HepG2 (cell line): ENCODE results near the gene TESK1. TPM values are rescaled to one million over a fixed set of nuclear protein-coding genes. Genes with fewer than 3 reads are reported as not detected.

Experiments used
- ATAC-seq: fragments of 200-7000 bp; cut with Tn5 transposase; 3 replicates; pipeline ENCODE4 v1.9.1; 2020; ENCODE audit warnings: mild to moderate bottlenecking, moderate library complexity
- BruUV-seq: library from RNA; stranded (reverse); fragments of 400-500 nt; replicated peaks from 2 replicates; lab custom pipeline; 2021; lab: Mats Ljungman, UMichigan
- CTCF ChIA-PET: fragments of 300-600 bp; formaldehyde crosslinking; extraction: SDS; loops from one replicate; lab custom pipeline; 2021; ENCODE audit warnings: low total read pairs, inconsistent platforms, low intra/inter-chr PET ratio; lab: Yijun Ruan, JAX
- POLR2A ChIA-PET: fragments of 350-600 bp; sonication (Branson Sonifier 250); formaldehyde crosslinking; loops from one replicate; lab custom pipeline; 2020; ENCODE audit warnings: antibody characterized with exemption, inconsistent platforms; lab: Yijun Ruan, JAX
- DNase-seq: peaks from one replicate; pipeline ENCODE4 v3.0.0-alpha.2; 2015; ENCODE audit warnings: low spot score
- FAIRE-seq: peaks from 3 replicates; lab custom pipeline; 2011; peaks lifted over from hg19 to GRCh38; lab: Jason Lieb, UNC
- H2AFZ ChIP-seq: one replicate; pipeline ENCODE4 v1.6.1; 2011; ENCODE audit warnings: low read length, inconsistent platforms
- H3K27ac ChIP-seq: fragments of 300-600 bp; 3 replicates; pipeline ENCODE4 v1.8.0; 2011; ENCODE audit warnings: mixed run types, mild to moderate bottlenecking, mixed read lengths, low read length, inconsistent platforms; ENCODE audit not compliant: insufficient read depth; ENCODE audit errors: extremely low read length
- H3K27me3 ChIP-seq, 2 experiments: fragments of 200-600 bp in 1 of 2; 2 replicates in 1 of 2; 3 replicates in 1 of 2; pipeline versions ENCODE4 v1.6.0 to v1.8.0; 2011; ENCODE audit warnings: low read length in 2 of 2, mild to moderate bottlenecking in 2 of 2, moderate library complexity in 2 of 2, inconsistent platforms in 1 of 2; ENCODE audit not compliant: insufficient read depth in 2 of 2, control insufficient read depth in 1 of 2
- H3K36me3 ChIP-seq, 2 experiments: fragments of 200-600 bp in 1 of 2; replicated peaks in 1 of 2; 2 replicates in 1 of 2; 3 replicates in 1 of 2; pipeline versions ENCODE4 v1.5.1 to v1.8.0; 2011; ENCODE audit warnings: low read length in 2 of 2, inconsistent platforms in 1 of 2; ENCODE audit not compliant: insufficient read depth in 2 of 2, control insufficient read depth in 1 of 2
- H3K4me1 ChIP-seq: 2 replicates; pipeline ENCODE4 v1.5.1; 2012; ENCODE audit warnings: low read length, inconsistent platforms; ENCODE audit not compliant: insufficient read depth
- H3K4me2 ChIP-seq: 2 replicates; pipeline ENCODE4 v1.6.0; 2011; ENCODE audit warnings: low read depth, low read length, inconsistent platforms
- H3K4me3 ChIP-seq, 3 experiments: fragments of 200-600 bp in 1 of 3; sonication (generic), shearing (Covaris generic) in 1 of 3; replicated peaks in 1 of 3; 2 replicates each; pipeline ENCODE4 v1.5.1; 2011 to 2016; ENCODE audit warnings: low read length in 3 of 3, inconsistent platforms in 2 of 3, low read depth in 2 of 3, mild to moderate bottlenecking in 2 of 3, control low read depth in 1 of 3, mixed read lengths in 1 of 3; ENCODE audit not compliant: insufficient read depth in 1 of 3
- H3K79me2 ChIP-seq: one replicate; pipeline ENCODE4 v1.6.1; 2011; ENCODE audit warnings: low read length, inconsistent platforms; ENCODE audit not compliant: insufficient read depth
- H3K9ac ChIP-seq: 2 replicates; pipeline ENCODE4 v1.6.0; 2011; ENCODE audit warnings: mild to moderate bottlenecking, low read depth, low read length, inconsistent platforms; ENCODE audit not compliant: insufficient read depth
- H3K9me3 ChIP-seq: 2 replicates; pipeline ENCODE4 v1.5.1; 2012; ENCODE audit warnings: mild to moderate bottlenecking, low read length
- H4K20me1 ChIP-seq: 2 replicates; pipeline ENCODE4 v1.6.0; 2011; ENCODE audit warnings: inconsistent platforms, mild to moderate bottlenecking, low read length, moderate library complexity; ENCODE audit not compliant: insufficient read depth
- ATF1 ChIP-seq: IDR thresholded peaks from 2 replicates; pipeline ENCODE4 v1.6.1; 2016; ENCODE audit warnings: mild to moderate bottlenecking, control low read depth
- LCORL ChIP-seq, 2 experiments: fragments of 450-650 bp in 1 of 2; sonication (generic) in 1 of 2; formaldehyde crosslinking in 1 of 2; IDR thresholded peaks; 2 replicates each; pipeline versions ENCODE4 v1.5.0 to v1.6.1; 2017 to 2020; ENCODE audit warnings: antibody characterized with exemption in 1 of 2, missing genetic modification reagents in 1 of 2
- NCOA1 ChIP-seq: sonication (generic); formaldehyde crosslinking; IDR thresholded peaks from 2 replicates; pipeline ENCODE4 v1.9.0; 2021; ENCODE audit warnings: missing genetic modification reagents
- NR1H2 ChIP-seq: sonication (generic); formaldehyde crosslinking; IDR thresholded peaks from 2 replicates; pipeline ENCODE4 v1.8.1; 2022; ENCODE audit warnings: low read depth, missing genetic modification reagents, borderline replicate concordance
- PCBP1 ChIP-seq: fragments of 200-400 bp; formaldehyde crosslinking; IDR thresholded peaks from 2 replicates; pipeline ENCODE4 v1.6.1; 2017; ENCODE audit warnings: mild to moderate bottlenecking, low read depth, low read length, borderline replicate concordance
- RELA ChIP-seq: sonication (generic); formaldehyde crosslinking; IDR thresholded peaks from 2 replicates; pipeline ENCODE4 v1.4.0; 2020; ENCODE audit warnings: missing genetic modification reagents
- TMF1 ChIP-seq: sonication (generic); formaldehyde crosslinking; IDR thresholded peaks from 2 replicates; pipeline ENCODE4 v1.8.1; 2022; ENCODE audit warnings: low read depth, missing genetic modification reagents
- ZNF607 ChIP-seq: sonication (generic); formaldehyde crosslinking; IDR thresholded peaks from 2 replicates; pipeline ENCODE4 v1.5.1; 2020; ENCODE audit warnings: missing genetic modification reagents, mild to moderate bottlenecking, borderline replicate concordance
- ZSCAN25 ChIP-seq: sonication (generic); formaldehyde crosslinking; IDR thresholded peaks from 2 replicates; pipeline ENCODE4 v1.8.0; 2022; ENCODE audit warnings: mild to moderate bottlenecking, missing genetic modification reagents
- WGBS: methylation state at CpG from one replicate; pipeline ENCODE4 v1.1.6; 2017; ENCODE audit warnings: low lambda C conversion rate; 5-methylcytosine and 5-hydroxymethylcytosine counted together
- in situ Hi-C: cut with HindIII; loops from 2 replicates; pipeline ENCODE4 v1.10.0; 2017; ENCODE audit warnings: low pct_unique_long_range_greater_than_20kb; ENCODE audit not compliant: extremely low pct_ligation_motif_present
- intact Hi-C: fragments of 100-400 bp; cut with micrococcal nuclease; formaldehyde crosslinking; loops from one replicate; pipeline ENCODE4 v1.10.0; 2022; ENCODE audit not compliant: unreplicated experiment
- polyA plus RNA-seq, 8 experiments: library from polyadenylated mRNA; depleted of rRNA in 3 of 8; stranded (reverse) in 7 of 8; unstranded in 1 of 8; fragments of >200 nt; fragmentation: Illumina TruSeq in 4 of 8; extraction: Trizol in 4 of 8; gene quantifications; 2 replicates each; pipeline versions ENCODE4 v1.2.1 to v1.2.3, GENCODE V29; 2011 to 2016; ENCODE audit warnings: low read depth in 4 of 8, missing spikeins in 1 of 8, mixed read lengths in 1 of 8; ENCODE audit not compliant: insufficient read depth in 1 of 8
- total RNA-seq, 5 experiments: library from RNA; depleted of rRNA; stranded (reverse); fragments of >200 nt; fragmentation: Illumina TruSeq; extraction: Trizol; gene quantifications; 2 replicates each; pipeline ENCODE4 v1.2.3, GENCODE V29; 2016; ENCODE audit warnings: low read depth in 1 of 5
- TF ChIP-seq, protein P1 (sequence below): IDR thresholded peaks from 2 replicates; pipeline ENCODE4 v1.4.0; 2020; ENCODE audit warnings: mild to moderate bottlenecking, missing genetic modification reagents

Gene TESK1
- total and polyA plus RNA-seq, 2 of the 13 experiments (the other 11 are each of a cell fraction or from before 2014, with no cell fraction given) = 7.3 to 13.6 TPM

DNA sequence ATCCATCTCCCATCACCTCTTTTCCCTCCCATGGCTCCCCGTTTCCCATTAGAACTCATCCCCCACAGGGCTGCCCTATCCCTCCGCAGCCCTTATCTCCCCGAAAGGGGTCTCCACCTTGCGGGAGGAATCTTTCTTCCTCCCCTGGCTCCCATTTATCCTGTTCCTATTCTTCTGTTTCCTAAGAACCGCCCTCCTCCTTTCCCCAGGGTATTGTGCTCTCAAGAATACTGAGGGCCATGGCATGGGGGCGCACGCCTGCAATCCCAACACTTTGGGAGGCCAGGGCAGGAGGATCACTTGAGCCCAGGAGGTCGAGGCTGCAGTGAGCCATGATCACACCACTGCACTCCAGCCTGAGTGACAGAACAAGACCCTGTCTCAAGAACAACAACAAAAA lies 12.5 kb downstream of the TESK1 start:
- CTCF ChIA-PET = no interaction called here
- no peak for TF ChIP-seq LCORL (IDR thresholded peaks at IDR 0.05)
- no peak for TF ChIP-seq LCORL (CRISPR knock-in tag; IDR thresholded peaks at IDR 0.05)
- no peak for TF ChIP-seq ATF1 (CRISPR knock-in tag)
- no peak for TF ChIP-seq NR1H2 (CRISPR knock-in tag)
- TF ChIP-seq NCOA1 (CRISPR knock-in tag) = no peak
- TF ChIP-seq TMF1 = no peak
- no peak for TF ChIP-seq ZNF607 (CRISPR knock-in tag)
- no peak for TF ChIP-seq RELA
- TF ChIP-seq ZSCAN25 (CRISPR knock-in tag) = no peak
- TF ChIP-seq PCBP1 = no peak
- TF ChIP-seq, protein P1, sequence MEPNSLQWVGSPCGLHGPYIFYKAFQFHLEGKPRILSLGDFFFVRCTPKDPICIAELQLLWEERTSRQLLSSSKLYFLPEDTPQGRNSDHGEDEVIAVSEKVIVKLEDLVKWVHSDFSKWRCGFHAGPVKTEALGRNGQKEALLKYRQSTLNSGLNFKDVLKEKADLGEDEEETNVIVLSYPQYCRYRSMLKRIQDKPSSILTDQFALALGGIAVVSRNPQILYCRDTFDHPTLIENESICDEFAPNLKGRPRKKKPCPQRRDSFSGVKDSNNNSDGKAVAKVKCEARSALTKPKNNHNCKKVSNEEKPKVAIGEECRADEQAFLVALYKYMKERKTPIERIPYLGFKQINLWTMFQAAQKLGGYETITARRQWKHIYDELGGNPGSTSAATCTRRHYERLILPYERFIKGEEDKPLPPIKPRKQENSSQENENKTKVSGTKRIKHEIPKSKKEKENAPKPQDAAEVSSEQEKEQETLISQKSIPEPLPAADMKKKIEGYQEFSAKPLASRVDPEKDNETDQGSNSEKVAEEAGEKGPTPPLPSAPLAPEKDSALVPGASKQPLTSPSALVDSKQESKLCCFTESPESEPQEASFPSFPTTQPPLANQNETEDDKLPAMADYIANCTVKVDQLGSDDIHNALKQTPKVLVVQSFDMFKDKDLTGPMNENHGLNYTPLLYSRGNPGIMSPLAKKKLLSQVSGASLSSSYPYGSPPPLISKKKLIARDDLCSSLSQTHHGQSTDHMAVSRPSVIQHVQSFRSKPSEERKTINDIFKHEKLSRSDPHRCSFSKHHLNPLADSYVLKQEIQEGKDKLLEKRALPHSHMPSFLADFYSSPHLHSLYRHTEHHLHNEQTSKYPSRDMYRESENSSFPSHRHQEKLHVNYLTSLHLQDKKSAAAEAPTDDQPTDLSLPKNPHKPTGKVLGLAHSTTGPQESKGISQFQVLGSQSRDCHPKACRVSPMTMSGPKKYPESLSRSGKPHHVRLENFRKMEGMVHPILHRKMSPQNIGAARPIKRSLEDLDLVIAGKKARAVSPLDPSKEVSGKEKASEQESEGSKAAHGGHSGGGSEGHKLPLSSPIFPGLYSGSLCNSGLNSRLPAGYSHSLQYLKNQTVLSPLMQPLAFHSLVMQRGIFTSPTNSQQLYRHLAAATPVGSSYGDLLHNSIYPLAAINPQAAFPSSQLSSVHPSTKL = no peak
- H3K4me2 ChIP-seq = no peak overlapping the region
- FAIRE-seq = no peak
- WGBS = 38% methylated on average over 8 of the region's 8 CpGs
- H3K27ac ChIP-seq = no peak overlapping the region
- H3K4me3 ChIP-seq = no peak overlapping the region
- no peak overlapping the region for H3K9ac ChIP-seq
- intact Hi-C loops (no loop called here), in situ Hi-C loops (no loop called here)
- no peak for DNase-seq
- H4K20me1 ChIP-seq = no peaks in the 10 kb centered on the region
- POLR2A ChIA-PET = no interaction called here
- H3K4me1 ChIP-seq = no peaks in the 10 kb centered on the region
- no peak for ATAC-seq
- no peaks in the 10 kb centered on the region for H3K79me2 ChIP-seq
- H3K36me3 ChIP-seq = no peaks in the 10 kb centered on the region
- H3K27me3 ChIP-seq = peaks cover 3 to 64% of the 10 kb centered on the region in 2 experiments; a peak in 3 of 5 replicates
- no peaks in the 10 kb centered on the region for H3K9me3 ChIP-seq
- BruUV-seq = no TSS peak
- no peak overlapping the region for H2AFZ ChIP-seq
